Endothelial cell (in vitro differentiated cells): ENCODE data around the gene CPT1A. TPM values are rescaled to one million over a fixed set of nuclear protein-coding genes. Genes with fewer than 3 reads are reported as not detected.
A peak's percentile ranks its signal among the peaks of the same experiment; 100 is the strongest.
"Not testable (repeated sequence)": the region's sequence is repeated elsewhere in the genome, so short reads cannot be mapped to it uniquely, and the experiment has no call there.

Source experiments
- DNase-seq: peaks from one replicate; pipeline ENCODE4 v3.0.0; 2021; ENCODE audit warnings: low spot score
- H3K27ac Mint-ChIP-seq: one replicate; pipeline ENCODE4 v1.8.0; 2021; ENCODE audit warnings: mixed read lengths, inconsistent platforms; ENCODE audit not compliant: unreplicated experiment
- H3K27me3 Mint-ChIP-seq: one replicate; pipeline ENCODE4 v1.8.0; 2021; ENCODE audit warnings: mild to moderate bottlenecking, moderate library complexity, mixed read lengths, inconsistent platforms; ENCODE audit not compliant: unreplicated experiment
- H3K36me3 Mint-ChIP-seq: one replicate; pipeline ENCODE4 v1.8.0; 2021; ENCODE audit warnings: mild to moderate bottlenecking, low read depth, mixed read lengths, inconsistent platforms; ENCODE audit not compliant: unreplicated experiment
- H3K4me1 Mint-ChIP-seq: one replicate; pipeline ENCODE4 v1.8.0; 2021; ENCODE audit warnings: mild to moderate bottlenecking, mixed read lengths, inconsistent platforms; ENCODE audit not compliant: unreplicated experiment
- H3K4me3 Mint-ChIP-seq: one replicate; pipeline ENCODE4 v1.8.0; 2021; ENCODE audit warnings: mild to moderate bottlenecking, mixed read lengths, inconsistent platforms; ENCODE audit not compliant: unreplicated experiment
- H3K9me3 Mint-ChIP-seq: one replicate; pipeline ENCODE4 v1.8.0; 2021; ENCODE audit warnings: mixed read lengths, inconsistent platforms; ENCODE audit not compliant: unreplicated experiment
- total RNA-seq: library from RNA; stranded (reverse); fragmentation: NEBNext Ultra II Directional; extraction: Animal tissue kit (Norgen Biotek cat#: 25700); gene quantifications from one replicate; pipeline ENCODE4 v1.2.1, GENCODE V29; 2021; ENCODE audit not compliant: unreplicated experiment
- TF ChIP-seq, protein P1 (sequence below): fragments of 200-600 bp; sonication (generic); IDR thresholded peaks from one replicate; pipeline ENCODE4 v1.5.0; 2021; ENCODE audit warnings: antibody characterized with exemption; ENCODE audit not compliant: unreplicated experiment

The CPT1A gene
- total RNA-seq, 1 donor from 2014 or later: 0.36 TPM

DNA sequence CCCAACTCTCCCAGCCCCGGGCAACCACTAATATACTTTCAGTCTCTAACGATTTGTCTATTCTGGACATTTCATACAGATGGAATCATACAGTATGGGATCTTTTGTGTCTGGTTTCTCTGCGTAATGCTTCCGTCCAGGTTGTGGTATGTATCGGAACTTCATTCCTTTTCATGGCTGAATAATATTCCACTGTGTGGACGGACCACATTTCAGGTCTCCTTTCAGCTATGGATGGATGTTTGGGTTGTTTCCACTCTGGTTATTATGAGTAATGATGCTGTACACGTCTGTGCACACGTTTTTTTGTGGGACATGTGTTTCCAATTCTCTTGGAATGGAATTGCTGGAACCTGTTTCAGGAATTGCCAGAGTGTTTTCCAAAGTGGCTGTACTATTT lies 17.4 kb upstream of the CPT1A start:
- Mint-ChIP-seq H3K9me3 (no peaks in the 10 kb centered on the region), H3K27me3 (peaks cover 3% of the 10 kb centered on the region), H3K36me3 (peaks cover 5% of the 10 kb centered on the region), H3K4me3 (no peak overlapping the region), H3K27ac (no peak overlapping the region), H3K4me1 (peaks cover 4% of the 10 kb centered on the region)
- TF ChIP-seq, protein P1, sequence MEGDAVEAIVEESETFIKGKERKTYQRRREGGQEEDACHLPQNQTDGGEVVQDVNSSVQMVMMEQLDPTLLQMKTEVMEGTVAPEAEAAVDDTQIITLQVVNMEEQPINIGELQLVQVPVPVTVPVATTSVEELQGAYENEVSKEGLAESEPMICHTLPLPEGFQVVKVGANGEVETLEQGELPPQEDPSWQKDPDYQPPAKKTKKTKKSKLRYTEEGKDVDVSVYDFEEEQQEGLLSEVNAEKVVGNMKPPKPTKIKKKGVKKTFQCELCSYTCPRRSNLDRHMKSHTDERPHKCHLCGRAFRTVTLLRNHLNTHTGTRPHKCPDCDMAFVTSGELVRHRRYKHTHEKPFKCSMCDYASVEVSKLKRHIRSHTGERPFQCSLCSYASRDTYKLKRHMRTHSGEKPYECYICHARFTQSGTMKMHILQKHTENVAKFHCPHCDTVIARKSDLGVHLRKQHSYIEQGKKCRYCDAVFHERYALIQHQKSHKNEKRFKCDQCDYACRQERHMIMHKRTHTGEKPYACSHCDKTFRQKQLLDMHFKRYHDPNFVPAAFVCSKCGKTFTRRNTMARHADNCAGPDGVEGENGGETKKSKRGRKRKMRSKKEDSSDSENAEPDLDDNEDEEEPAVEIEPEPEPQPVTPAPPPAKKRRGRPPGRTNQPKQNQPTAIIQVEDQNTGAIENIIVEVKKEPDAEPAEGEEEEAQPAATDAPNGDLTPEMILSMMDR: no peak
- no peak for DNase-seq

DNA sequence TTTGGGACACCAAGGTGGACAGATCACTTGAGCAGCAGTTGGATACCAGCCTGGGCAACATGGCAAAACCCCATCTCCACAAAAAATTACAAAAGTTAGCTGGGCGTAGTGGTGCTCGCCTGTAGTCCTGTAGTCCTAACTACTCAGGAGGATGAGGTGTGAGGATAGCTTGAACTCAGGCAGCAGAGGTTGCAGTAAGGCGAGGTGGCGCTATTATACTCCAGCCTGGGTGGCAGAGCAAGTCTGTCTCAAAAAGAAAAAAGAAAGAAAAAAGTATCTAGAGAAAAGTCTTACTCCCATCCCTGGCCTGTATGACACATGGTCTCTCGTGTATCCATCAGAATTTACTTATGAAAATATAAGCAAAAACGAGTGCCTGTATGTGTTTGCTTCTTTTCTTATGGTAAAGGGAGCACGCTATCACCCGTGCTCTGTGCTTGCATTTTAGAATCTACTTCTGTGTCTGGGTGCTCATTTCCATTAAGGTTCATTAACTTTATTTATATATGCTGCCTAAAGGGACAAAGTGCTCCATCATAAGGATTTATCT lies 15.4 kb upstream of the CPT1A start:
- Mint-ChIP-seq H3K4me1 (peaks cover 10% of the 10 kb centered on the region), H3K9me3 (no peaks in the 10 kb centered on the region), H3K27me3 (peaks cover 6% of the 10 kb centered on the region), H3K36me3 (no peaks in the 10 kb centered on the region), H3K27ac (no peak overlapping the region), H3K4me3 (no peak overlapping the region)
- DNase-seq: no peak
- TF ChIP-seq, protein P1: no peak

DNA sequence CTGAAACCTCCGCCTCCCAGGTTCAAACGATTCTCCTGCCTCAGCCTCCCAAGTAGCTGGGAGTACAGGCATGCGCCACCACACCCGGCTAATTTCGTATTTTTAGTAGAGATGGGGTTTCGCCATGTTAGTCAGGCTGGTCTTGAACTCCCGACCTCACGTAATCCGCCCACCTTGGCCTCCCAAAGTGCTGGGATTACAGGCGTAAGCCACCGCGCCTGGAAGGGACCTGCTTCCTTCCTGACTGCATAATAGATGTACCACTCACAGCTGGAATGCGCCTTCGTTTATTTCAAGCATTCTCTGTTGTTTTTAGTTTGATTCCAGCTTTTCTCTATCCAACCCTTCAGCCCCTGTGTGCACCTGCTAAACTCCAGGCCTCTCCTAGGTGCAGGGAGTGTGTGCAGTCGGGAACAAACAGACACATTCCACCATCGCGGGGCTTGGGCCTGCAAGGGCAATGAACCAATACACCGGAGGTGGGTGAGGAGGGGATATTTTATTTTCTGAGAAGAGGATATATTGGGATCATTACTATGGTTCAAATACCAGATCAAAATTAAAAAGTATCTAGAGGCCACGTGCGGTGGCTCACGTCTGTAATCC lies 14.8 kb upstream of the CPT1A start:
- H3K36me3 Mint-ChIP-seq, H3K27me3 Mint-ChIP-seq, H3K9me3 Mint-ChIP-seq, H3K4me1 Mint-ChIP-seq, H3K4me3 Mint-ChIP-seq, H3K27ac Mint-ChIP-seq, DNase-seq: not testable (repeated sequence)

DNA sequence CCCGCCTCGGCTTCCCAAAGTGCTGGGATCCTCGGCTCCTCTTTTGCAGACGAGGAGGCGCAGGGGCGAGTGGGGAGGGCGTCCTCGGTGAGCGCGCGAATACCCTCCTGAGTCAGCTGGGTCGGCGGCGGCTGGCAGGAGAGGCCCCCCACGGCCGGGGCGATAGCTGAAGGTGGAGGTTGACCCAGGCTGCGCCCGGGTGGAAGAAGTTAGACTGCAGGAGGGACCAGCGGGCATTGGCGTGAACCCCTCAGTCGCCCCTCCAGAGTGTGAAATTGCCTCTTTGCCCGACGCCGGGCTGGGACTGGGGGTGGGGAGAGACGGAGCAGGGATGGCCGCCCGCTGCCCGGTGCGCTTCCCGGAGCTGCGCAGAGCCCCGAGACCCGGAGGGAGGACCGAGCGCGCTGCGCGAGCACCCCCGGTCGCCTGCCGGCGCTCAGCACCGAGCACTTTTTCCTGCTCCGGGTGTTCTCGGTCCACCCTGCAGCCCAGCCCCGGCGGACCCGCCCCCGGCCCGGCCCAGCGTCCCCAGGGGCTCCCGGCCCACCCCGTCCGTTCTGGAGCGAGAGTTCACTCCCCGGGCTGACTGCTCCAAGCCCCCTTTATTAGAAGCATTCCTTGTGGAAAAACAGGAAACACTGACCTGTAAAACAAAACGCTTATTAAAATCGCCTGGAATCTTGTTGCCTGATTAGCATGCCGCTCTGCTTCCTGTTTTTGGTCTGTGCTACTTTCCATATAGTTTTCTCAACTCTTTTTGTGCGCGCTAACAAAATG lies 13.7 kb upstream of the CPT1A start:
- DNase-seq: peak; percentile 42
- TF ChIP-seq, protein P1: no peak
- peak overlapping the region; percentile 82 for H3K4me3 Mint-ChIP-seq
- peak overlapping the region; percentile 48 for H3K27ac Mint-ChIP-seq
- peaks cover 10% of the 10 kb centered on the region for H3K4me1 Mint-ChIP-seq
- H3K36me3 Mint-ChIP-seq: no peaks in the 10 kb centered on the region
- H3K9me3 Mint-ChIP-seq: no peaks in the 10 kb centered on the region
- H3K27me3 Mint-ChIP-seq: peaks cover 7% of the 10 kb centered on the region

DNA sequence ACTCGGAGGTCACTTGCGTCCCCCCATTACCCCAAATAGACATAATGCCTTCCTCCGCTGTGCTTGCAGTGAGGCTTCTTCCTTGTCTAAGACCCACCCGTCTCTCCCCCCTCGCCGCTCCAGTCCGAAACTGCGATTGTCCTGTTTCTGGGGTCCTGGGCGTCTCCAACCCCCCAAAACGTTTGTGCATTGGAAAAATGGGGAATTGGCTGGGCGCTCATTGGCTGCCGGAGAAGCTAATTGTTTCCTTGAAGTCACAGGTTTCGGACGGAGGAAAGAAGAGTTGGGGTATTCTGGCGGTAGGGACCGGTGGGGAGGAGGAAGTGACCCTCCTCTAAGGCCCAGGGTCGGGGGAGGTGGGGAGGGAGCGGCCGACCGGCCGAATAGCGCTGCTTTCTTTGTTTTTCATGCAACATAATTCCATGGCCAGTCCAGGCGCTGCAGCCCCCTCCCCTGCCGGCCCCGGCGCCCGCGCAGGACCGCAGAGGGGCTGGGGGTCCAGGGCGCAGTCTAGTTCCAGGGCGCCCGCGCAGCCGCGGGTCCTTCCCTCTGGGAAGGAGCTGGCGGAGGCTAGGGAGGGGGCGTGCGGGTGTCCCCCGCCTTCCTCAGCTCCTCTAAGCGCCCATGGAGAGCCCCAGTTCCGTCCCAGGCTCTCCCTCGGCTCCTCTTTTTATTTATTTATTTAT lies 12.7 kb upstream of the CPT1A start:
- Mint-ChIP-seq H3K36me3 (no peaks in the 10 kb centered on the region), H3K4me1 (peaks cover 10% of the 10 kb centered on the region), H3K27me3 (peaks cover 7% of the 10 kb centered on the region), H3K4me3 (peak overlapping the region; percentile 67), H3K9me3 (no peaks in the 10 kb centered on the region), H3K27ac (no peak overlapping the region)
- no peak for DNase-seq
- TF ChIP-seq, protein P1: no peak
